Endothelial cell of coronary artery (primary cell): Measurements from ENCODE around the gene MARCKSL1. TPM values are rescaled to one million over a fixed set of nuclear protein-coding genes. Genes with fewer than 3 reads are reported as not detected.

Experiments used
- total RNA-seq: library from RNA; depleted of rRNA; stranded (reverse); fragments of >200 nt; gene quantifications from 2 replicates; pipeline ENCODE4 v1.2.3, GENCODE V29; 2014

The MARCKSL1 gene
- total RNA-seq, result 76.6 and 108 TPM in 2 replicates

GRCh38 chr1:32335790-32336590, at the start of gene MARCKSL1:
Gene MARCKSL1 (minus strand): TSS chr1:32336233. CDS start chr1:32336033, 200 bp downstream.

GRCh38 chr1:32362474-32363313, 26.7 kb upstream of the MARCKSL1 start, which contains the start of the genes FAM229A and TSSK3:
Gene FAM229A (minus strand): TSS chr1:32362485. CDS start chr1:32362091, 394 bp downstream.
Gene TSSK3 (plus strand): TSS chr1:32362539. CDS start chr1:32362702, 163 bp downstream.

GRCh38 chr1:32291708-32292538, 44.1 kb downstream of the MARCKSL1 start, which contains the start of gene HDAC1:
Gene HDAC1 (plus strand): TSS chr1:32292083. CDS start chr1:32292170, 87 bp downstream.

Other genes with a start within 250 kb of the MARCKSL1 start
- gene KPNA6, start 228.2 kb downstream of the MARCKSL1 start, total RNA-seq, result 28.3 and 32.8 TPM in 2 replicates
- gene TXLNA, start 156.6 kb downstream of the MARCKSL1 start, total RNA-seq, result 69.9 and 73.1 TPM in 2 replicates
- gene CCDC28B, start 135.6 kb downstream of the MARCKSL1 start, total RNA-seq, result 18.3 and 20.1 TPM in 2 replicates
- 1.3 and 1.4 TPM in 2 replicates for gene IQCC, start 130.6 kb downstream of the MARCKSL1 start, total RNA-seq
- not detected in 2 replicates for gene DCDC2B, start 127.1 kb downstream of the MARCKSL1 start, total RNA-seq
- 12.7 and 16.3 TPM in 2 replicates for gene TMEM234, start 113.9 kb downstream of the MARCKSL1 start, total RNA-seq
- gene EIF3I, start 113.8 kb downstream of the MARCKSL1 start, total RNA-seq, result 313 and 378 TPM in 2 replicates
- gene FAM167B, start 89.0 kb downstream of the MARCKSL1 start, total RNA-seq, result 1.7 and 9.8 TPM in 2 replicates
- 0.09 TPM in 1 of 2 replicates, not detected in the other for gene LCK, start 85.0 kb downstream of the MARCKSL1 start, total RNA-seq
- 118 and 146 TPM in 2 replicates for gene HDAC1, start 44.1 kb downstream of the MARCKSL1 start, total RNA-seq
- 0.81 and 1.6 TPM in 2 replicates for gene FAM229A, start 26.3 kb upstream of the MARCKSL1 start, total RNA-seq
- 0.18 and 0.19 TPM in 2 replicates for gene TSSK3, start 26.3 kb upstream of the MARCKSL1 start, total RNA-seq
- gene BSDC1, start 58.2 kb upstream of the MARCKSL1 start, total RNA-seq, result 41.4 and 55.3 TPM in 2 replicates
- under 0.01 TPM in 2 replicates for gene ZBTB8B, start 128.8 kb upstream of the MARCKSL1 start, total RNA-seq
- gene ZBTB8A, start 203.2 kb upstream of the MARCKSL1 start, total RNA-seq, result 6.2 and 6.3 TPM in 2 replicates